ENCODE data around the gene MCRS1.

The MCRS1 gene

GRCh38 chr12:49560695-49561094, 7.2 kb downstream of the MCRS1 start:
- H3K79me1 ChIP-seq (ENCODE audit: low read length), result no peaks in the 10 kb centered on the region
- no peak overlapping the region for H3K4ac ChIP-seq (ENCODE audit: low read depth, low read length)
- no peak for DNase-seq
- no peak overlapping the region for H3K9ac ChIP-seq (ENCODE audit: low read length)
- peaks cover 12% of the 10 kb centered on the region for H3K36me3 ChIP-seq (ENCODE audit: control insufficient read depth, insufficient read depth, low read length)
- no peak overlapping the region for H3K4me3 ChIP-seq (ENCODE audit: low read length)
- H2BK15ac ChIP-seq (replicated peaks; ENCODE audit: low read depth), result no peak overlapping the region
- H2BK5ac ChIP-seq (ENCODE audit: low read length), result no peak overlapping the region
- H3K23ac ChIP-seq (ENCODE audit: low read length), result no peak overlapping the region
- H3K79me2 ChIP-seq (ENCODE audit: control insufficient read depth, insufficient read depth, low read length), result no peaks in the 10 kb centered on the region
- H3K18ac ChIP-seq (ENCODE audit: low read length), result no peak overlapping the region
- no peak overlapping the region for H2AK5ac ChIP-seq (ENCODE audit: low read length)
- no CpG with 5 or more reads among the region's 7 CpGs for WGBS (ENCODE audit: extremely low coverage, insufficient coverage, low lambda C conversion rate)
- no peak overlapping the region for H3K27ac ChIP-seq (ENCODE audit: low read depth, low read length)
- H3K4me2 ChIP-seq (ENCODE audit: low read length), result no peak overlapping the region
- H4K5ac ChIP-seq (ENCODE audit: low read length), result no peak overlapping the region
- no peak overlapping the region for H3K56ac ChIP-seq (ENCODE audit: low read length)
- no peaks in the 10 kb centered on the region for H3K4me1 ChIP-seq (ENCODE audit: control insufficient read depth, low read depth, low read length)
- no peak overlapping the region for H4K8ac ChIP-seq (ENCODE audit: low read depth, low read length)
- no peaks in the 10 kb centered on the region for H3K27me3 ChIP-seq (ENCODE audit: insufficient read depth, low read length, poor library complexity)
- no peak overlapping the region for H2BK120ac ChIP-seq (ENCODE audit: low read depth, low read length)

- H3K9ac ChIP-seq (ENCODE audit: low read length), result no peak overlapping the region
- H2BK15ac ChIP-seq (replicated peaks; ENCODE audit: low read depth), result no peak overlapping the region
- no peak overlapping the region for H4K8ac ChIP-seq (ENCODE audit: low read depth, low read length)
- no peak overlapping the region for H3K4ac ChIP-seq (ENCODE audit: low read depth, low read length)
- H4K5ac ChIP-seq (ENCODE audit: low read length), result no peak overlapping the region
- H3K18ac ChIP-seq (ENCODE audit: low read length), result no peak overlapping the region
- H3K4me3 ChIP-seq (ENCODE audit: low read length), result no peak overlapping the region
- H3K36me3 ChIP-seq (ENCODE audit: control insufficient read depth, insufficient read depth, low read length), result peaks cover 12% of the 10 kb centered on the region
- no peak overlapping the region for H3K4me2 ChIP-seq (ENCODE audit: low read length)
- WGBS (ENCODE audit: extremely low coverage, insufficient coverage, low lambda C conversion rate), result no CpG with 5 or more reads among the region's 17 CpGs
- H2AK5ac ChIP-seq (ENCODE audit: low read length), result no peak overlapping the region
- H3K56ac ChIP-seq (ENCODE audit: low read length), result no peak overlapping the region
- H3K79me1 ChIP-seq (ENCODE audit: low read length), result no peaks in the 10 kb centered on the region
- no peak for DNase-seq
- H3K79me2 ChIP-seq (ENCODE audit: control insufficient read depth, insufficient read depth, low read length), result no peaks in the 10 kb centered on the region
- H2BK5ac ChIP-seq (ENCODE audit: low read length), result no peak overlapping the region
- H3K23ac ChIP-seq (ENCODE audit: low read length), result no peak overlapping the region
- no peaks in the 10 kb centered on the region for H3K27me3 ChIP-seq (ENCODE audit: insufficient read depth, low read length, poor library complexity)
- H3K4me1 ChIP-seq (ENCODE audit: control insufficient read depth, low read depth, low read length), result no peaks in the 10 kb centered on the region
- no peak overlapping the region for H3K27ac ChIP-seq (ENCODE audit: low read depth, low read length)
- H2BK120ac ChIP-seq (ENCODE audit: low read depth, low read length), result no peak overlapping the region
Observed at GRCh38 chr12:49559011-49559675, 8.8 kb downstream of the MCRS1 start.

- Histone ChIP-seq H3K4me2 (ENCODE audit: low read length) (no peak overlapping the region), H2BK5ac (ENCODE audit: low read length) (no peak overlapping the region), H3K18ac (ENCODE audit: low read length) (no peak overlapping the region), H3K79me2 (ENCODE audit: control insufficient read depth, insufficient read depth, low read length) (no peaks in the 10 kb centered on the region), H3K27ac (ENCODE audit: low read depth, low read length) (no peak overlapping the region), H3K56ac (ENCODE audit: low read length) (no peak overlapping the region), H3K36me3 (ENCODE audit: control insufficient read depth, insufficient read depth, low read length) (peaks cover 12% of the 10 kb centered on the region), H3K27me3 (ENCODE audit: insufficient read depth, low read length, poor library complexity) (no peaks in the 10 kb centered on the region), H4K5ac (ENCODE audit: low read length) (no peak overlapping the region), H3K79me1 (ENCODE audit: low read length) (no peaks in the 10 kb centered on the region), H2AK5ac (ENCODE audit: low read length) (no peak overlapping the region), H3K4me1 (ENCODE audit: control insufficient read depth, low read depth, low read length) (no peaks in the 10 kb centered on the region), H3K9ac (ENCODE audit: low read length) (no peak overlapping the region), H3K23ac (ENCODE audit: low read length) (no peak overlapping the region), H2BK15ac (replicated peaks; ENCODE audit: low read depth) (no peak overlapping the region), H2BK120ac (ENCODE audit: low read depth, low read length) (no peak overlapping the region), H4K8ac (ENCODE audit: low read depth, low read length) (no peak overlapping the region), H3K4ac (ENCODE audit: low read depth, low read length) (no peak overlapping the region), H3K4me3 (ENCODE audit: low read length) (no peak overlapping the region)
- WGBS (ENCODE audit: extremely low coverage, insufficient coverage, low lambda C conversion rate), result no CpG with 5 or more reads among the region's 13 CpGs
- no peak for DNase-seq
Observed at GRCh38 chr12:49558526-49558925, 9.4 kb downstream of the MCRS1 start.

GRCh38 chr12:49557917-49558215, 10.1 kb downstream of the MCRS1 start:
- no peak overlapping the region for H3K56ac ChIP-seq (ENCODE audit: low read length)
- peaks cover 12% of the 10 kb centered on the region for H3K36me3 ChIP-seq (ENCODE audit: control insufficient read depth, insufficient read depth, low read length)
- no peak overlapping the region for H2BK120ac ChIP-seq (ENCODE audit: low read depth, low read length)
- no peak overlapping the region for H4K5ac ChIP-seq (ENCODE audit: low read length)
- no peak overlapping the region for H3K23ac ChIP-seq (ENCODE audit: low read length)
- no peak for DNase-seq
- no peak overlapping the region for H2BK5ac ChIP-seq (ENCODE audit: low read length)
- H3K79me1 ChIP-seq (ENCODE audit: low read length), result no peaks in the 10 kb centered on the region
- WGBS (ENCODE audit: extremely low coverage, insufficient coverage, low lambda C conversion rate), result no CpG with 5 or more reads among the region's 7 CpGs
- no peaks in the 10 kb centered on the region for H3K79me2 ChIP-seq (ENCODE audit: control insufficient read depth, insufficient read depth, low read length)
- H3K27me3 ChIP-seq (ENCODE audit: insufficient read depth, low read length, poor library complexity), result no peaks in the 10 kb centered on the region
- no peak overlapping the region for H2AK5ac ChIP-seq (ENCODE audit: low read length)
- no peak overlapping the region for H2BK15ac ChIP-seq (replicated peaks; ENCODE audit: low read depth)
- no peak overlapping the region for H4K8ac ChIP-seq (ENCODE audit: low read depth, low read length)
- H3K18ac ChIP-seq (ENCODE audit: low read length), result no peak overlapping the region
- H3K4me3 ChIP-seq (ENCODE audit: low read length), result no peak overlapping the region
- no peak overlapping the region for H3K27ac ChIP-seq (ENCODE audit: low read depth, low read length)
- no peak overlapping the region for H3K4ac ChIP-seq (ENCODE audit: low read depth, low read length)
- H3K4me1 ChIP-seq (ENCODE audit: control insufficient read depth, low read depth, low read length), result no peaks in the 10 kb centered on the region
- no peak overlapping the region for H3K9ac ChIP-seq (ENCODE audit: low read length)
- no peak overlapping the region for H3K4me2 ChIP-seq (ENCODE audit: low read length)

GRCh38 chr12:49557187-49557916, 10.6 kb downstream of the MCRS1 start:
- Histone ChIP-seq H3K56ac (ENCODE audit: low read length) (no peak overlapping the region), H3K36me3 (ENCODE audit: control insufficient read depth, insufficient read depth, low read length) (peaks cover 12% of the 10 kb centered on the region), H2BK15ac (replicated peaks; ENCODE audit: low read depth) (no peak overlapping the region), H3K4me3 (ENCODE audit: low read length) (no peak overlapping the region), H3K23ac (ENCODE audit: low read length) (no peak overlapping the region), H3K18ac (ENCODE audit: low read length) (no peak overlapping the region), H3K27me3 (ENCODE audit: insufficient read depth, low read length, poor library complexity) (no peaks in the 10 kb centered on the region), H4K5ac (ENCODE audit: low read length) (no peak overlapping the region), H3K79me1 (ENCODE audit: low read length) (no peaks in the 10 kb centered on the region), H3K9ac (ENCODE audit: low read length) (no peak overlapping the region), H3K4ac (ENCODE audit: low read depth, low read length) (no peak overlapping the region), H3K27ac (ENCODE audit: low read depth, low read length) (no peak overlapping the region), H3K4me1 (ENCODE audit: control insufficient read depth, low read depth, low read length) (no peaks in the 10 kb centered on the region), H3K4me2 (ENCODE audit: low read length) (no peak overlapping the region), H2BK5ac (ENCODE audit: low read length) (no peak overlapping the region), H4K8ac (ENCODE audit: low read depth, low read length) (no peak overlapping the region), H3K79me2 (ENCODE audit: control insufficient read depth, insufficient read depth, low read length) (no peaks in the 10 kb centered on the region), H2BK120ac (ENCODE audit: low read depth, low read length) (no peak overlapping the region), H2AK5ac (ENCODE audit: low read length) (no peak overlapping the region)
- WGBS (ENCODE audit: extremely low coverage, insufficient coverage, low lambda C conversion rate), result no CpG with 5 or more reads among the region's 18 CpGs
- no peak for DNase-seq

All from mesendoderm (in vitro differentiated cells).